SK-N-MC (cell line): Measurements from ENCODE around the gene MPHOSPH9.

Experiments
- EZH2 ChIP-seq: fragments of 200-600 bp; sonication (generic); IDR thresholded peaks from one replicate; pipeline ENCODE4 v1.6.1; 2017; ENCODE audit warnings: antibody characterized with exemption
- FOXP2 ChIP-seq: optimal IDR thresholded peaks from 2 replicates; pipeline ENCODE3; 2011; ENCODE audit warnings: mild to moderate bottlenecking, moderate library complexity; ENCODE audit not compliant: insufficient read depth; ENCODE audit errors: extremely low read length, control extremely low read depth
- POLR2AphosphoS5 ChIP-seq: IDR thresholded peaks from 2 replicates; pipeline ENCODE4 v1.6.1; 2012; ENCODE audit warnings: mild to moderate bottlenecking, low read depth, low read length, borderline replicate concordance

DNA sequence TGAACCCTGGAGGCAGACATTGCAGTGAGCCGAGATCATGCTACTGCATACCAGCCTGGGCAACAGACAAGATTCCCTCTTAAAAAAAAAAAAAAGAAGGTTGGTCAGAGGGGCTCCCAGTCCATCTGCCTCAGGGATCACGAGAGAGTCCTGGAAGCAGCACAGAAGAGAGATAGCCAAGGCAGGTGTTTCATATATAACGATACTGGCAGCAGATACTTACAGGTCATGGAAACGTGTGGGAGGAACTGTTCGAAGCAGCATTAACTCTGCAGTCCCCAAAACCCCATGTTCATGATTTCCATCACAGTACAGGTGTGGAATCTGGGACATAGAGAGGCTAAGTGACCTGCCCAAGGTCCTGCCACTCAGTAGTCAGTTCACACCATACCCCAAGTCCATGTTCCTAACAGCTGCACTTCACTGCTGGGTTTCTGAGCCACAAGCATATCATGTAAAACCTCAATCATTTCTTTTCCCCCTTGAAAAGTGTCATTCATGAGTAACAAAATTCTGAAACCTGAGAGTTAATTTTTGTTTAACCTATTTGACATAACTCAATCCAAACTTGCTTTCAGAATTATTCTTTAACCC is 22.0 kb upstream of the MPHOSPH9 start:
- no peak for TF ChIP-seq POLR2AphosphoS5
- TF ChIP-seq EZH2 = no peak
- TF ChIP-seq FOXP2 = no peak
